HG02943 (cell line): Measurements from ENCODE around the gene RGS3.

Experiments
- ATAC-seq: cut with Tn5 transposase; IDR thresholded peaks from one replicate; pipeline ENCODE4 v1.9.1; 2021; ENCODE audit warnings: mild to moderate bottlenecking, low read depth, moderate library complexity; ENCODE audit not compliant: unreplicated experiment

The RGS3 gene

GRCh38 chr9:113612216-113612747, 148.8 kb downstream of the RGS3 start:
- no peak for ATAC-seq

GRCh38 chr9:113612828-113613227, 149.3 kb downstream of the RGS3 start:
- ATAC-seq, result no peak

GRCh38 chr9:113613815-113614413, 150.4 kb downstream of the RGS3 start:
- ATAC-seq, result no peak

- no peak for ATAC-seq
These were observed 151.5 kb downstream of the RGS3 start for GRCh38 chr9:113614843-113615648.

- no peak for ATAC-seq
These were observed 152.6 kb downstream of the RGS3 start for GRCh38 chr9:113616116-113616515.

GRCh38 chr9:113616621-113617496, 153.3 kb downstream of the RGS3 start:
- no peak for ATAC-seq

GRCh38 chr9:113617550-113617949, 154.0 kb downstream of the RGS3 start:
- ATAC-seq, result no peak

- no peak for ATAC-seq
These were observed 155.4 kb downstream of the RGS3 start for GRCh38 chr9:113618836-113619490.

- no peak for ATAC-seq
These were observed 156.2 kb downstream of the RGS3 start for GRCh38 chr9:113619491-113620376.

- ATAC-seq, result no peak
These were observed 157.0 kb downstream of the RGS3 start for GRCh38 chr9:113620377-113621161.

GRCh38 chr9:113621309-113621791, 157.8 kb downstream of the RGS3 start:
- no peak for ATAC-seq

GRCh38 chr9:113621980-113622379, 158.5 kb downstream of the RGS3 start:
- ATAC-seq, result no peak

- ATAC-seq, result peak; percentile 67
These were observed 159.3 kb downstream of the RGS3 start for GRCh38 chr9:113622600-113623400.

GRCh38 chr9:113623851-113624485, 160.4 kb downstream of the RGS3 start:
- ATAC-seq, result no peak

- ATAC-seq, result no peak
These were observed 161.2 kb downstream of the RGS3 start for GRCh38 chr9:113624721-113625120.

- ATAC-seq, result no peak
These were observed 162.0 kb downstream of the RGS3 start for GRCh38 chr9:113625486-113625885.
